Adipocyte (in vitro differentiated cells): ENCODE measurements around the gene EMSY.
A peak's percentile ranks its signal among the peaks of the same experiment; 100 is the strongest.

Source experiments
- DNase-seq: peaks from one replicate; pipeline ENCODE4 v3.0.0-alpha.2; 2015; ENCODE audit warnings: low read depth
- H3K27me3 ChIP-seq: replicated peaks from 2 replicates; pipeline ENCODE4 v1.7.0; 2013; ENCODE audit warnings: mild to moderate bottlenecking, low read length, moderate library complexity; ENCODE audit not compliant: control insufficient read depth, insufficient read depth
- H3K36me3 ChIP-seq: 2 replicates; pipeline ENCODE4 v1.7.0; 2013; ENCODE audit warnings: low read length, mild to moderate bottlenecking, moderate library complexity; ENCODE audit not compliant: control insufficient read depth, insufficient read depth, severe bottlenecking
- H3K4me1 ChIP-seq: 2 replicates; pipeline ENCODE4 v1.7.0; 2013; ENCODE audit warnings: mild to moderate bottlenecking, low read length, moderate library complexity; ENCODE audit not compliant: control insufficient read depth, insufficient read depth
- H3K4me3 ChIP-seq: 2 replicates; pipeline ENCODE4 v1.7.0; 2013; ENCODE audit warnings: mild to moderate bottlenecking, low read length, moderate library complexity
- H3K9ac ChIP-seq: 2 replicates; pipeline ENCODE4 v1.7.0; 2013; ENCODE audit warnings: mild to moderate bottlenecking, low read length, moderate library complexity
- H3K9me3 ChIP-seq: 2 replicates; pipeline ENCODE4 v1.7.0; 2013; ENCODE audit warnings: mild to moderate bottlenecking, low read length, moderate library complexity; ENCODE audit not compliant: control insufficient read depth

The EMSY gene

GRCh38 chr11:76600124-76600655 lies 155.4 kb downstream of the EMSY start:
- Histone ChIP-seq H3K9ac (no peak overlapping the region), H3K36me3 (no peaks in the 10 kb centered on the region), H3K4me3 (no peak overlapping the region), H3K9me3 (no peaks in the 10 kb centered on the region), H3K27me3 (no peaks in the 10 kb centered on the region), H3K4me1 (peaks cover 38% of the 10 kb centered on the region)
- DNase-seq: no peak

DNA sequence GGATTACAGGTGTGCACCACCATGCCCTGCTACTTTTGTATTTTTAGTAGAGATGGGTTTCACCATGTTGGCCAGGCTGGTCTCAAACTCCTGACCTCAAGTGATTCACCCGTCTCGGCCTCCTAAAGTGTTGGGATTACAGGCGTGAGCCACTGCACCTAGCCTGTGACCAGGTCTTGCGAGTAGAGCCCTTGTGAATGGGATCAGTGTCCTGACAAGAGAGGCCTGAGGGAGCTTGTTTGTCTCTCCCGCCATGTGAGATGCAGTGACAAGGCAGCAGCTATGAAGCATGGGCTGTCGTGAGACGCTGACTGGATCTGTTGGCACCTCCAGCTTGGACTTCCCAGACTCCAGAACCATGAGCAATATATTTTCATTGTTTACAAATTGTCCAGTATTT lies 156.5 kb downstream of the EMSY start:
- Histone ChIP-seq H3K36me3 (no peaks in the 10 kb centered on the region), H3K4me1 (peaks cover 49% of the 10 kb centered on the region), H3K27me3 (no peaks in the 10 kb centered on the region), H3K9ac (no peak overlapping the region), H3K4me3 (no peak overlapping the region), H3K9me3 (no peaks in the 10 kb centered on the region)
- DNase-seq: no peak

GRCh38 chr11:76601724-76602123 lies 156.9 kb downstream of the EMSY start:
- Histone ChIP-seq H3K36me3 (no peaks in the 10 kb centered on the region), H3K9ac (no peak overlapping the region), H3K4me1 (peaks cover 53% of the 10 kb centered on the region), H3K4me3 (no peak overlapping the region), H3K27me3 (no peaks in the 10 kb centered on the region), H3K9me3 (no peaks in the 10 kb centered on the region)
- no peak for DNase-seq

- DNase-seq: peak; percentile 28
- Histone ChIP-seq H3K4me1 (peaks cover 54% of the 10 kb centered on the region), H3K27me3 (no peaks in the 10 kb centered on the region), H3K36me3 (no peaks in the 10 kb centered on the region), H3K9ac (peak overlapping the region; percentile 43), H3K9me3 (no peaks in the 10 kb centered on the region), H3K4me3 (no peak overlapping the region)
Observed at GRCh38 chr11:76602431-76602861, 157.6 kb downstream of the EMSY start.
